Activated effector memory CD4-positive, alpha-beta T cell treated with Interleukin-2 at 50 U/mL for 16 hours (primary cell): ENCODE data around the gene IKZF3.
"Not testable (repeated sequence)": the region's sequence is repeated elsewhere in the genome, so short reads cannot be mapped to it uniquely, and the experiment has no call there.

Experiments
- DNase-seq: peaks from one replicate; pipeline ENCODE4 v3.0.0-alpha.2; 2020

The IKZF3 gene

GRCh38 chr17:39714234-39714633, 149.9 kb downstream of the IKZF3 start:
- DNase-seq, result no peak

GRCh38 chr17:39711851-39712250, 152.3 kb downstream of the IKZF3 start:
- DNase-seq, result no peak

GRCh38 chr17:39711071-39711470, 153.0 kb downstream of the IKZF3 start:
- not testable (repeated sequence) for DNase-seq

- DNase-seq, result no peak
These were observed 153.8 kb downstream of the IKZF3 start for GRCh38 chr17:39709998-39710964.

GRCh38 chr17:39709319-39709997, 154.7 kb downstream of the IKZF3 start:
- DNase-seq, result no peak
